Measurements from ENCODE around the gene CFAP61.
"Not testable (repeated sequence)": the region's sequence is repeated elsewhere in the genome, so short reads cannot be mapped to it uniquely, and the experiment has no call there.

The CFAP61 gene

GRCh38 chr20:20230741-20231140 is 178.4 kb downstream of the CFAP61 start:
- DNase-seq (ENCODE audit: low read depth, low spot score): no peak

GRCh38 chr20:20231528-20232298 is 179.4 kb downstream of the CFAP61 start:
- DNase-seq (ENCODE audit: low read depth, low spot score): no peak

GRCh38 chr20:20233041-20233514 is 180.7 kb downstream of the CFAP61 start:
- no peak for DNase-seq (ENCODE audit: low read depth, low spot score)

- no peak for DNase-seq (ENCODE audit: low read depth, low spot score)
Measured at GRCh38 chr20:20235681-20236080, 183.3 kb downstream of the CFAP61 start.

- DNase-seq (ENCODE audit: low read depth, low spot score): peak; percentile 35
Measured at GRCh38 chr20:20237093-20237959, 185.0 kb downstream of the CFAP61 start.

- no peak for DNase-seq (ENCODE audit: low read depth, low spot score)
Measured at GRCh38 chr20:20241976-20242375, 189.6 kb downstream of the CFAP61 start.

GRCh38 chr20:20244384-20244783 is 192.1 kb downstream of the CFAP61 start:
- not testable (repeated sequence) for DNase-seq (ENCODE audit: low read depth, low spot score)

GRCh38 chr20:20246996-20247633 is 194.8 kb downstream of the CFAP61 start:
- no peak for DNase-seq (ENCODE audit: low read depth, low spot score)

- DNase-seq (ENCODE audit: low read depth, low spot score): no peak
Measured at GRCh38 chr20:20248620-20249200, 196.4 kb downstream of the CFAP61 start.

GRCh38 chr20:20251317-20251716 is 199.0 kb downstream of the CFAP61 start:
- DNase-seq (ENCODE audit: low read depth, low spot score): no peak

GRCh38 chr20:20251836-20252235 is 199.5 kb downstream of the CFAP61 start:
- DNase-seq (ENCODE audit: low read depth, low spot score): no peak

- no peak for DNase-seq (ENCODE audit: low read depth, low spot score)
Measured at GRCh38 chr20:20253039-20253743, 200.9 kb downstream of the CFAP61 start.

GRCh38 chr20:20253744-20254330 is 201.5 kb downstream of the CFAP61 start:
- no peak for DNase-seq (ENCODE audit: low read depth, low spot score)

- DNase-seq (ENCODE audit: low read depth, low spot score): no peak
Measured at GRCh38 chr20:20255099-20255498, 202.8 kb downstream of the CFAP61 start.

- DNase-seq (ENCODE audit: low read depth, low spot score): no peak
Measured at GRCh38 chr20:20259533-20259932, 207.2 kb downstream of the CFAP61 start.

- no peak for DNase-seq (ENCODE audit: low read depth, low spot score)
Measured at GRCh38 chr20:20261159-20261558, 208.8 kb downstream of the CFAP61 start.

- no peak for DNase-seq (ENCODE audit: low read depth, low spot score)
Measured at GRCh38 chr20:20265210-20265609, 212.9 kb downstream of the CFAP61 start.

- no peak for DNase-seq (ENCODE audit: low read depth, low spot score)
Measured at GRCh38 chr20:20266552-20266951, 214.2 kb downstream of the CFAP61 start.

GRCh38 chr20:20267685-20268370 is 215.5 kb downstream of the CFAP61 start:
- no peak for DNase-seq (ENCODE audit: low read depth, low spot score)

- DNase-seq (ENCODE audit: low read depth, low spot score): no peak
Measured at GRCh38 chr20:20271271-20271670, 218.9 kb downstream of the CFAP61 start.
